GM19438 (cell line): ENCODE data around the gene CDH24.

Experiments used
- ATAC-seq: cut with Tn5 transposase; IDR thresholded peaks from one replicate; pipeline ENCODE4 v1.9.1; 2021; ENCODE audit warnings: low read depth; ENCODE audit not compliant: unreplicated experiment

The CDH24 gene

GRCh38 chr14:23091294-23092225, 34.2 kb upstream of the CDH24 start:
- no peak for ATAC-seq

- no peak for ATAC-seq
Measured at GRCh38 chr14:23090254-23090636, 32.9 kb upstream of the CDH24 start.

DNA sequence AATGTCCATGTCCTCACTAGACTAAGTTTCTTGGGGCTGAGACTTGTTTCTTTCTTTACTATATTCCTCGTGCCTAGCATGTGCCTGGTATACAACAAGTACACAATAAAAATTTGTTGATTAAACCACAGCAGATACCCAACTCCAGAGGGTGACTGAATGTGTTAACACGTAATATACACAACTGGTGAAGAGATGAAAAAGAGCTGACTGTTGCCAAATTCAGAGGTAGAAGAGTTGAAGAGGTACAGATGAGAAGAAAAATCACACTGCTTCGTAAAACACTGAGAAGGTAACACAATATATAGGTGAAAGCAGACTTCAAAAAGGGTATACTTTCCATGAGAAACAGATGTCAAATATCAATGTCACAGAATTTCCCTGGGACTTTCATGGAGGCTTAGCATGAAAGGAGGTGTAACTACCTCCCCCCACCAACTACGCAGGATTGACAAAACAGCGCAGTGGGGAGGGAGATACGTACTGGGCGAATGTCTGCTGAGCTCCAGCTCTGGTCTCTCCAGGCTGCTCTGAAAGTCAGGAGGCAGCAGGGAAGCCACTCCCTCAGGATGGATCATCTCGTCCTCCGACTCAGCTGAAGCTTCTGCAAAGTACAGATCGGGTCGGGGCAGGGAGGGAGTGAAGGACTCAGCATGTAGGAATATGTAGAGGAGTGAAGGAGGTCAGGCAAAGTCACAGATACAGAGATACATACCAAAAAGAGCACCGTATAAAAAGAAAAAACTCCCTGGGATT, 32.4 kb upstream of the CDH24 start:
- ATAC-seq = no peak

- no peak for ATAC-seq
Measured at GRCh38 chr14:23086565-23086964, 29.2 kb upstream of the CDH24 start.

GRCh38 chr14:23085458-23085857, 28.1 kb upstream of the CDH24 start:
- no peak for ATAC-seq

- ATAC-seq = no peak
Measured at GRCh38 chr14:23080474-23080873, 23.2 kb upstream of the CDH24 start.

DNA sequence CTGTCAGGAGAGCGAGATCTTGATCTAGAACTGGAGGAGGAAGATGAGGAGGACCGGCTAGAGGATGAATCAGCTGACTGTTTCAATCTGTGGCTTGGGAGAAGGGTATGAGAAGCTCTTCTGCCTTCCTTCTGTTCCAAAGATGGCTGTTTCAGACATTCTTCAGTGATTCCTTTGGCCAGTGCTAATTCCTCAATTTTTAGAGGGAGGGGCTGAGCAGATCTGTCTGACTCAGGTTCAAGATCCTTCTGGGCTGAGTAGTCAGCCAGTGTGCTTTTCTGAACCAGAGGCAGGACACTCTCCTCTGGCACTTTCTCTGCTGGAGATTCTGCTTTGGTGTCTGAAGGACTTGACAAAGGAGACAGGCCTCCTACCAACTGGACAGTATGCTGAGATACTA, 22.4 kb upstream of the CDH24 start:
- ATAC-seq = no peak

DNA sequence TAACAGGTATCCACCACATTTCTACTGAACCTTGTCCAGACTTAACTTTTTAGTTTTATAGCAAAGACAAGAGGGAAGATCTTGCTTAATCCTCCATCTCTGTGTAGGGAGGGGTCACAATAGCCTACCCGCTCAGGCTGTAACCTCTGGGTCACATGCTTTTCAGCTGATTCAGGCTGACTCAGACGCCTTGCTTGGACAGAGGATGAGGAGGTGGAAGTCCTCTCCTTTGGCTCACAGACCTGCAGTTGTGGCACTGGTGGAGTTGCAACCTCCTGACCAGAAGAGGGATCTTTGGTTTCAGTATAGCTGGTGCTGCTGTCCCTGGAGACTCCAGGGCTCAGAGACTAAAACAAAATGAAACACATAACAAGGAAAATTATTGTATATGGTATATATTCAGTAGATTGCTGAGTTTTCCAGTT, 21.4 kb upstream of the CDH24 start:
- ATAC-seq = no peak

DNA sequence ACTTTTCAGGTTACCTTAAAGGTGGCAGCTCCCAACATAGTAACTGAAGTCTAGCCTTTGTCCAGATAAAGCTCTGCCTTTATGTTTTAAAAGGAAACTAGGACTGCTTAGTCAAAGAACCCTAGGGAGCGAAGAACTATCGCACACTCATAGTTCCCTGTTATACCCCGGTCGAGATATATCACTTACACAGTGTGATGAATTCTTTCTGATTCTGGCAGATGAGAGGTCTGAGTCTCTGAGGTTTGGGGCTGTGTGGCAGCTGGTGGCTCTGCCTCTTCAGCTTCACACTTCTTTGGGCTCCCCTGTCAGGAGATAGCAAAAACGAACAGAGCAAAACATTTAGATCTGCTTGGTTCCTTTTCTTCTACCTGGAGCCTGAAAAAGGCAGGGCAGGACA, 20.6 kb upstream of the CDH24 start:
- ATAC-seq = no peak

GRCh38 chr14:23076785-23077408, 19.6 kb upstream of the CDH24 start:
- ATAC-seq = no peak

- ATAC-seq = no peak
Measured at GRCh38 chr14:23074906-23075305, 17.6 kb upstream of the CDH24 start.

DNA sequence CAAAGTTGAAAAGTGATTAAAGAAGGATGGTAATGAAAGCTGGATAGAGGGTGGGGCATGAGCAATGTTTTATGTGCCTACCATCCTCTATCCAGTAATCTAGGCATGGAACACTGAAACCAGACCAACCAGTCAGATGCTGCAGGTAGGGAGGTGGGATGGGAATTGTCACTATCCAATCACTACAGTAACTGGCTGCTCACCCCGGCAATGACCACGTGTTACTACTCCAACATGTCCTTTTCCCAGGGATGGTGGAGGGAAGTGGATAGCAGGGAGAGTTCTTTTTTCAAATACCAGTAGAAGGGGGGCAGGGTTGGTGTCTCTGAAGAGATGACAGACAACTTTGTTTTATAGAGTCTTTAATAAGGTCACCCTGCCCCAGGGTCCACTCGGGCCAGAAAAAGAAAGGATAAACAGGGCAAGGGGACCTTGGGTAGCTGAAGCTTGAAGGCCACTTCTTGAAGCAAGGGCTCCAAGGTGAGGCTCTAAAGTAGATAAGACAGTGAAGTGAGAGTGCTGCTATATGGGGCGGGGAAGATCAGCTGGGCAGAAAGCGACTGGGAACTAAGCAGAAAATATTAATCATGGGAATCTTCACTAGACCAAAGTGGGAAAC, 14.7 kb upstream of the CDH24 start:
- ATAC-seq = no peak

DNA sequence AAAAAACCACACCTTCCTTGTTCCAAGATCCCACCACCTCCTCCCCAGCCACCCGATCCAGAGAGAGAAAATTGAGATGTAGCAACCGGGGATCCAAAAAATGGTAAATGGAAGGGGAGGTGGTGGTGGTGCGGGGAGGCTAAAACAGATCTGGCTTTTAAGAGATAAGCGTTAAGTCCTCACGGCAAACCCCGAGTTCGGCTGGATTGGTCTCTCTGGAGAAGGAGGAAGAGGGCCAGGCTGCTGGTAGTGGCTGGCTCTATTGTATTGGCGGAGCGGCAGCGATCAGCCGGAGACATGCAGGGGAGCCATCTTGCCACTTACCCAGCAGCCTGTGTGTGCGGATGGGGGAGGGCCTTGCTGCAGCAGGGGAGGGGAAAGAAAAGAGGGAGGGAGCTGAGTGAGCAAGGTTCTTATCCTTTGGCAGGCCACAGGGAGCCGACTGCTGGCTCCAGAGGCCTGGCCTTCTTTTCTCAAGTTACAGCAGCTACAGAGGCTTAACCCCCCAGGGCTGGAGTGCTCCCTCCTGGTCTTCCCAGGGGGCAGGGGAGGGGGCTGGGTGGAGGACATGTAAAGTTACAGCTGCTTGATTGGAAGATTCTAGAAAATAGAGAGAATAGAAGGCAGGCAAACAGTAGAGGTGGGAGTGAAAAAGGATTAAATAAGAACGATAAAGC, 14.1 kb upstream of the CDH24 start:
- ATAC-seq = peak; percentile 81

GRCh38 chr14:23070262-23071129, 13.2 kb upstream of the CDH24 start:
- ATAC-seq = no peak

- ATAC-seq = no peak
Measured at GRCh38 chr14:23069413-23069806, 12.1 kb upstream of the CDH24 start.

- ATAC-seq = peak; percentile 66
Measured at GRCh38 chr14:23068789-23069412, 11.6 kb upstream of the CDH24 start.

DNA sequence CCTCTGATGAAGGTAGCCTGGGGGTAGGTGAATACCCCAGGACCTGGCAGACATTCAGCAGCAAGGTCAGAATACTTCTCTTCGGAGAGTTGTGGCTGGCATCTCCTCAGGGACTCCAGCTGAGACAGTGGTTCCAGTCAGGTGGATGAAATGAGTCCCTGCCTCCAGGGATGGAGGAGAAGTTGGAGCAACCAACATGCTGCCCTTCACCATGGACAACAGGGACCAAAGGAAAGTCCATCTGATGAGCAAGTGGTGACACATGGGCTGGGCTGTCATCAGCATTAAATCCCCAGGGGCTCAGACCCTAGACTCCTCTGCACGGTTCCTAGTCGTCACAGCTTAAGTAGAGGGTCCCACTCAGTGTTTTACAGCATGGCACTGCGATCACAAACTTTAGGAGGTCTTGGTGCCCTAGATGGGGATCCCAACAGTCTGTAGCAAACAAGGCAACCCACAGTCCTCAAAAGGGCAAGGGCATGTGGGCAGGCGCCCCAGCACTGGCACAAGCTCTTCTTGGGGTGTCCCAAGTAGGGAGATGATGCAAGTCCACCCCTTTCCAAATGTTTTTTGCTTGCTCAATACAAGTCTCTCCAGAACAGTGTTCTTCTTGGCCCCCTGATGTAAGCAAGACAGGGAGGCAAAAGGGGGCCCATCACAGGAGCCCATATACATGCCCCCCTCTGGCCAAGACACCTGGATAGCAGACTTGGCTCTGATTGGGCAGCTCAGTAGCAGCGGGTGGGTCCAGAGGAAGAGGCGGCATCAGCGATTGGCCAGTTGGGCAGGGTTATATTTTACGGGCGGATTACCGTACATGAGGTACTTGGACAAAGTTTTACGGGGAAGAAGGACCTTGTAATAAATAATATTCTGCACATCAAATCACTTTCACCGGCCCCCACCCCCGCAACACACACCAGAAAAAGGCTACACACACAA, 10.8 kb upstream of the CDH24 start:
- no peak for ATAC-seq
